ACC112 (cell line): ENCODE results near the gene SMG1.
A peak's percentile ranks its signal among the peaks of the same experiment; 100 is the strongest.
"Not testable (repeated sequence)": the region's sequence is repeated elsewhere in the genome, so short reads cannot be mapped to it uniquely, and the experiment has no call there.

Experiments used
- H2AFZ ChIP-seq: fragments of 200-600 bp; sonication (generic); one replicate; pipeline ENCODE4 v1.6.0; 2017; ENCODE audit warnings: antibody characterized with exemption, low read length; ENCODE audit not compliant: unreplicated experiment
- H3K27ac ChIP-seq: fragments of 200-600 bp; sonication (generic); 2 replicates; pipeline ENCODE4 v1.5.1; 2014; ENCODE audit warnings: low read depth, mild to moderate bottlenecking, antibody characterized with exemption, low read length, moderate library complexity
- H3K27me3 ChIP-seq: fragments of 200-600 bp; sonication (generic); 2 replicates; pipeline ENCODE4 v1.6.1; 2014; ENCODE audit warnings: mild to moderate bottlenecking, antibody characterized with exemption, low read length, moderate library complexity, mixed read lengths; ENCODE audit not compliant: insufficient read depth
- H3K36me3 ChIP-seq: fragments of 200-600 bp; sonication (generic); 2 replicates; pipeline ENCODE4 v1.6.1; 2016; ENCODE audit warnings: mild to moderate bottlenecking, antibody characterized with exemption, low read length, moderate library complexity, mixed read lengths; ENCODE audit not compliant: insufficient read depth
- H3K4me1 ChIP-seq: fragments of 200-600 bp; sonication (generic); one replicate; pipeline ENCODE4 v1.6.1; 2016; ENCODE audit warnings: low read length, mixed read lengths; ENCODE audit not compliant: insufficient read depth, unreplicated experiment, control insufficient read depth
- H3K4me3 ChIP-seq: fragments of 200-600 bp; sonication (generic); 2 replicates; pipeline ENCODE4 v1.5.1; 2014; ENCODE audit warnings: mild to moderate bottlenecking, low read depth, low read length
- H3K79me2 ChIP-seq: fragments of 200-600 bp; sonication (generic); one replicate; pipeline ENCODE4 v1.6.0; 2016; ENCODE audit warnings: low read length; ENCODE audit not compliant: control insufficient read depth, unreplicated experiment, insufficient read depth

SMG1 gene

DNA sequence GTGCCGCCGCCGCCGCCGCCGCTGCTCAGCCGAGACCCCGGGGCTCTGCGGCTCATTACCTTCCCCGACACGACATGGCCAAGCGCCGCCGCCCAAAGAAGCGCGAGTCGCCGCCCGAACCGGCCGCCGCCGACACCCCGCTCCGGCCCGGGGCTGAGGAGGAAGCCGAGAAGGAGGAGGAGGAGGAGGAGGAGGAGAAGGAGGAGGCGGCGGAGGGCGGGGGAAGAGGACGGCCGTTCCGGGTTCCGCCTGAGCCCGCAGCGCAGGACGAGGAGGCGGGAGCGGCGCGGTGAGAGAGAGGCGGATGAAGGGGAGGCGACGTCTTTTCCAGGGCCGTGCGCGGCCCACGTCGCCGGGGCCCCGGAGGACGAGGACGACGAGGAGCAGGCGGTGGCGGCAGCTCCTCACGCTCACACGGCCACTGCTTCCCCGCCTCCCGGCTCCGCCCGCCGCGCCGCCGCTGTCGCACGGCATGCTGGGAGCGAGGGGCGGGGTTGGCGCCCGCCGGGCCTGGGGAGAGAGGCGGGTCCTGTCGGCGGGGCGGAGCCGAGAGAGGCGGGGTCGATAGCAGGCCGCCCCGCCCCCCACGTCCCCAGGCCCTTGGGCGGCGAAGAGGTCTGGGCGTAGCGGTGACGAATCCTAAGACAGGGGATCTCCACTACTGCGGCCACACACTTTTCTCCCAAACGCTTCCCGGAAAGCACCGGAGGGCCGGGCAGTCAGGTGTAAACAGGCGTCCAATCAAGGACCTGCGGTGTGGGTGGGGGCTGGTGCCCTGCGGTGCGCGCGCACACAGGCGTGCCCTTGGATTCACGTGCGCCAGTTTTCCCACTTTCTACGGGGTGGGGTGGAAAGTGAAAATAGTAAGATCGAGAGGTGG lies at the start of gene SMG1:
Gene SMG1 (minus strand): TSS at position 423 of the 880 bp plus-strand sequence. CDS start 367 bp downstream, at position 56.
- H3K79me2 ChIP-seq = peaks cover 40% of the 10 kb centered on the region
- H3K4me1 ChIP-seq, H3K27me3 ChIP-seq, H3K36me3 ChIP-seq: not testable (repeated sequence)
- H3K4me3 ChIP-seq = peak within 1 kb of the TSS; percentile 97
- peak within 1 kb of the TSS; percentile 84 for H2AFZ ChIP-seq
- H3K27ac ChIP-seq = peak within 1 kb of the TSS; percentile 84

DNA sequence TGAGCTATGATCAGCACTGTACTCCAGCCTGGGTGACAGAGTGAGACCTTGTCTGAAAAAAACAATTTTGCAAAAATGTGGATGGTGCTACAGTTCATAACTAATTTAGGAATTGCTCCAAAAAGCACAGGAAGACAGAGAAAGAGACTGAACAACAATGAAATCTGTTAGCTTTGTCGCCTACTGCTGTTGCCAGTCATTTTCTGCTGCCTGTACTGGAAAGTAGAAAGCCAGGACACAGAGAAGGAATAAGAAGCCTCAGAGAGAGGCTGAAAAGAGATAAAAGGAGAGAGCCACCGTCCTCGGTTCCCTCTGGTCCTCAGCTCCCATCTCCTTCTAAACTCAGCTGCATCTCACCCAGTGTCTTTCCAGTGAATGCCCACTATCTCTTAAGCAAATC lies 48.9 kb upstream of the SMG1 start:
- Histone ChIP-seq H3K4me3 (no peak overlapping the region), H3K79me2 (no peaks in the 10 kb centered on the region)

DNA sequence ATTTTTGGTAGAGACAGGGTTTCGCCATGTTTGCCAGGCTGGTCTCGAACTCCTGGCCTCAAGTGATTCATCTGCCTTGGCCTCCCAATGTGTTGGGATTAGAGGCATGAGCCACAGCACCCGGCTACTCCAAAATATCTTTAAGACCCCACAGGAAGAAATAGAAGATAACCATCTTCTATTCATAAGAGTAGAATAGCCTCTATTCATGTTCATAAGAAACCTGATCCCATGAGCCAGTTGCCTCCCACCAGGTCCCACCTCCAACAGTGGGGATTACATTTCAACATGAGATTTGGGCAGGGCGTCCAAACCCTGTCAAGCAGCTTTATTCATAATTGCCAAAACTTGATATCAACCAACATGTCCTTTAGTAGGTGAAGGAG lies 43.6 kb upstream of the SMG1 start:
- no peaks in the 10 kb centered on the region; the same call in 1 of the 2 replicates for H3K27me3 ChIP-seq
- no peaks in the 10 kb centered on the region for H3K4me1 ChIP-seq
- no peak overlapping the region for H3K27ac ChIP-seq
- H2AFZ ChIP-seq = no peak overlapping the region
- H3K36me3 ChIP-seq = no peaks in the 10 kb centered on the region
- no peak overlapping the region for H3K4me3 ChIP-seq
- no peaks in the 10 kb centered on the region for H3K79me2 ChIP-seq

More for the DNA sequence above, 48.9 kb upstream of the SMG1 start:
- Histone ChIP-seq H2AFZ (no peak overlapping the region), H3K4me1 (no peaks in the 10 kb centered on the region), H3K36me3 (no peaks in the 10 kb centered on the region), H3K27me3 (peaks cover 14% of the 10 kb centered on the region), H3K27ac (no peak overlapping the region)

DNA sequence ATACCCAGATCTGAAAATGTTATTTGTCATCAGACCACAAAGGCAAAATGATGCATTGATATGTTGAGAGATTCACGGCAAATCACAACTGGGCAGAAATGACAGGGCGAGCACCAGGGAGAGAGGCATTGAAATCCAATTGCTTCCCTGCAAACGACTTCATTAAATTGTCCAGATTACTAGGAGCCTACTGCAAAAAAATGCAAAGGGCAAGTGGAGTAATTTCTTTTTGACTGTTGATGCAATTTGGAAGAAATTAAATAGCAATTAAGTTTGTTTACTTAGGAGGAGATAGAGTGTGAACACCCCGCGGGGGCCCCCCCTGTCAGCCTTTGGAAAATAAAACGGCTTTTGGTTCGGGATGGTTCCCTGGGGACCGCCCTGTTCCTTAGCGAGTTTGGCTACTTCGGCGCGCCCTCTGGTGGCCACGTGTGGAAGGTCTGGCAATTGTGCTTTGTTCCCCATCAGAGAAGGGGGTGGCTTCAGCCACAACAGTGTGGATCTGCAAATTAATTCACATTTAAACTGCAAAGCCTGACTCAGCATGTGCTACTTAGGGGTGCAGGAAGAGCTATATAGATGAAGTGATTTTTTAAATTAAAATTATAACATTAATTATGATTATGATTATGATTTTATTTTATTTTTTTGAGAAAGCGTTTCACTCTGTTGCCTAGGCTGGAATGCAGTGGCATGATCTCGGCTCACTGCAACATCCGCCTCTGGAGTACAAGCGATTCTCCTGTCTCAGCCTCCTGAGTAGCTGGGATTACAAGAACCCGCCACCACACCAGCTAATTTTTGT lies 43.0 kb upstream of the SMG1 start:
- Histone ChIP-seq H3K36me3 (no peaks in the 10 kb centered on the region), H3K4me3 (peak overlapping the region; percentile 70), H3K79me2 (no peaks in the 10 kb centered on the region), H3K4me1 (no peaks in the 10 kb centered on the region), H2AFZ (peak overlapping the region; percentile 33), H3K27ac (no peak overlapping the region), H3K27me3 (no peaks in the 10 kb centered on the region)

DNA sequence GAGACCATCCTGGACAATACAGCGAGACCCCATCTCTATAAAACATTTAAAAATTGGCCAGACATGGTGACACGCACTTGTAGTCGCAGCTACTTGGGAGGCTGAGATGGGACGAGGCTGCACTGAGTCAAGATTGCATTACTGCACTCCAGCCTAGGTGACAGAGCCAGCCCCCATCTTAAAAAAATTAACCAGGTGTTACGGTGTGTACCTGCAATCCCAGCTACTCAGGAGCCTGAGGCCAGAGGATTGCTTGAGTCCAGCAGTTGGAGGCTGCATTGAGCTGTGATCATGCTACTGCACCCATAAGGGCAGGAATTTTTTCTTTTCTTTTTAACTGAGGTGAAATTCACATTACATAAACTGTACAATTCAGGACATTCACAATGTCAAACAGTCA lies 40.6 kb upstream of the SMG1 start:
- no peak overlapping the region for H3K27ac ChIP-seq
- no peaks in the 10 kb centered on the region for H3K79me2 ChIP-seq
- no peaks in the 10 kb centered on the region for H3K4me1 ChIP-seq
- H3K27me3 ChIP-seq = no peaks in the 10 kb centered on the region
- H3K4me3 ChIP-seq = no peak overlapping the region
- no peak overlapping the region for H2AFZ ChIP-seq
- no peaks in the 10 kb centered on the region for H3K36me3 ChIP-seq

DNA sequence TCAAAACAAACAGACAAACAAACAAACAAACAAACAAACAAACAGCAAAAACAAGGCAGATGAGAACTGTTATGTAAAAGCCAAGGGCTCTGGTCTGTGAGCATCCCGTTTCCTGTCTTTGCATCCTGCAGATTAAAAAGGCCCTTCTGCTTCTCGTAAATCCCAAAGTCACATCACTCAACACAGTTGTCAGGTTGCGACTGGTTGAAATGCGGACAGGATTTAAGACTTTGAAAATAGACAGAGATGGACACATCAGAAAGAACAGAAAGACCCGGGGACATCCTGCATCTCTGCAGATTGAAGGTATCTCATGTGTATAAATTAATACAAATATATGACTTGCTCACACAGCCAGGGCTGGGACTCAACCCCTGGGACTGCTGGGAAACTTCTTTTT lies 39.3 kb upstream of the SMG1 start:
- Histone ChIP-seq H3K79me2 (no peaks in the 10 kb centered on the region), H3K4me3 (no peak overlapping the region), H3K27ac (no peak overlapping the region), H3K4me1 (no peaks in the 10 kb centered on the region), H3K36me3 (no peaks in the 10 kb centered on the region), H3K27me3 (no peaks in the 10 kb centered on the region), H2AFZ (no peak overlapping the region)

DNA sequence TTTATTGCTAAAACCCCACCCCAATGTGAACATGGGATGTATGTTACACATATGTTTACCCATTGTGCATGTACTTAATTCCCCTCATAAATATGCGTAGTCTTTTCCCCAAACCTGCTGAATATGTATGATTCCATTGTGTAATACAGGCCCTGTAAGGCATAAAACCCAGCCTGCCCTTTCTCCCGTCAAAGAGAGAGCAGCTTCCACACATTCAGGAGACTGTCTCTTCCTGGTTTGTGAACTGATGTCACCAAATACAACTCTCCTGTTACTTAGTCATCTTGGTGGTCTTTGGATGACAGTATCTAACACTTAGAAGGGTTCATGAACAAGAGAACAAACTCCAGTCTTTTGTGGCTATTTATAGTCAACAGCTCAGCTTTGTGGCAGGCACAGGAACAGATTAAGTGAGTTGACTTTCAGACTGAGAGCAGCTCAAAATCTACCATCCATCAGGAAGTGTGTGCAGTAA lies 32.9 kb upstream of the SMG1 start:
- Histone ChIP-seq H3K79me2 (no peaks in the 10 kb centered on the region), H3K27ac (no peak overlapping the region), H3K27me3 (no peaks in the 10 kb centered on the region), H3K4me1 (no peaks in the 10 kb centered on the region), H3K4me3 (no peak overlapping the region), H2AFZ (no peak overlapping the region), H3K36me3 (no peaks in the 10 kb centered on the region)

DNA sequence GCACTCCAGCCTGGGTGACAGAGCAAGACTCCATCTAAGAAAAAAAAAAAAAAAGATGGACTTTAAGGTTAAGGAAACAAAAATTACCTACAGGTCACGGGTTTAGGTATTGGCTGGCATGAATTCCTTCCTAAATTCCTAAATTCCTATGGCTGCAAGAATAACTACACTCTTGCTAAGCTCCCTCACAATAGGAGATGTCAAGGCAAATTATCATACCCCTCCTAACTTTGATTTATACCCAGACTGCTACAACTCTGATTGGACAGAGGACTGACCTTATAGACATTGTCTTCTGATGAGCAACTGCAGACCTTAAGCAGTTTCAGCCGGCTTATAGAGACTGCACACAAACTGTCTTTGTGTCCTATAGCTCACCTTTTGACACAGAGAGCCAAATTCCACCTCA lies 32.4 kb upstream of the SMG1 start:
- Histone ChIP-seq H3K79me2 (no peaks in the 10 kb centered on the region), H3K4me1 (no peaks in the 10 kb centered on the region), H3K27ac (no peak overlapping the region), H3K4me3 (no peak overlapping the region), H3K27me3 (no peaks in the 10 kb centered on the region), H2AFZ (no peak overlapping the region), H3K36me3 (no peaks in the 10 kb centered on the region)

DNA sequence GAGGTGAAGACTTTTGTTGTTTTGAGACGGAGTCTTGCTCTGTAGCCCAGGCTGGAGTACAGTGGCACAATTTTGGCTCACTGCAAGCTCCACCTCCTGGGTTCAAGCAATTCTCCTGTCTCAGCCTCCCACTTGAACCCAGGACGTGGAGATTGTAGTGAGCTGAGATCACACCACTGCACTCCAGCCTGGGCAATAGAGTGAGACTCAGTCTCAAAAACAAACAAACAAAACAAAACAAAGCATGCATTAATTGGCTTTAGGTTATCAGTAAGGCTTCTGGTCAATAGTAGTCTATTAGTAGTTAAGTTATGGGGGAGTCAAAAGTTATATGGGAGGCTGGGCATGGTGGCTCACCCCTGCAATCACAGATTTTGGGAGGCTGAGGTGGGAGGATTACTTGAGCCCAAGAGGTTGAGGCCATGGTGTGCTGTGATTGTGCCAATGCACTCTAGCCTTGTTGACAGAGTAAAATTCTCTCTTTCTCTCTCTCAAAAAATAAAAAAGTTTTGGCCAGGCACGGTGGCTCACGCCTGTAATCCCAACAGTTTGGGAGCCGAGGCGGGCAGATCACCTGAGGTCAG lies 30.5 kb upstream of the SMG1 start:
- H3K4me1 ChIP-seq, H2AFZ ChIP-seq, H3K27ac ChIP-seq, H3K36me3 ChIP-seq, H3K79me2 ChIP-seq, H3K27me3 ChIP-seq, H3K4me3 ChIP-seq: not testable (repeated sequence)

DNA sequence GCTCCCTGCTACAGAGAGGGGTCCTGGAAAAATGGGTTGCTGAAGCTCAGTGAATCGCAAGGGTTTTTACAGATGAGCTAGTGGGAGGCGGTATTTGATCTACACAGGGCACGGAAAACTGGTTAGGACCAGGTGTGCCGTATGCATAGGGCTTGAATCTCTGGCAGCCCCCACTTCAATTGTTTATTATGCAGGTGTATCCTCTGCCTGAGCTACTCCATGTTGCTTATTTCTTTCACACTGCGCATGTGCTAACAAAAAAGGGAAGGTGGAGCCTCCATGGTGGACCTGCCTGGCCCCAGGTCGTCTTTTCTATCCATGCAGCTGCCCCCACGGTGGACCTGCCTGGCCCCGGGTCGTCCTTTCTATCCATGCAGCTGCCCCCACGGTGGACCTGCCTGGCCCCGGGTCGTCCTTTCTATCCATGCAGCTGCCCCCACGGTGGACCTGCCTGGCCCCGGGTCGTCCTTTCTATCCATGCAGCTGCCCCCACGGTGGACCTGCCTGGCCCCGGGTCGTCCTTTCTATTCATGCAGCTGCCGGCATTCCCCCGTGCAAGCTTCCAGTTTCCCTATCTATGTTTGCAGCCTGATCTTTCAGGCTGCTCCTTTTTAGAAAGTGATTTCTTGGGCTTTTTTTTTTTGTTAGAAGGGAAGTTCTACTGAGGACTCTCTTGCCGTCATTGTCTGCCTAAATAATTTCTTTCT lies 29.8 kb upstream of the SMG1 start:
- not testable (repeated sequence) for H3K27ac ChIP-seq, H3K4me1 ChIP-seq, H3K79me2 ChIP-seq, H3K36me3 ChIP-seq, H2AFZ ChIP-seq, H3K27me3 ChIP-seq
- peak overlapping the region; percentile 29; the same call in 1 of the 2 replicates for H3K4me3 ChIP-seq
